SK-N-DZ (cell line): ENCODE results near the gene FEM1C.
A peak's percentile ranks its signal among the peaks of the same experiment; 100 is the strongest.
"Not testable (repeated sequence)": the region's sequence is repeated elsewhere in the genome, so short reads cannot be mapped to it uniquely, and the experiment has no call there.

ENCODE experiments used
- DNase-seq: peaks from one replicate; pipeline ENCODE4 v3.0.0-alpha.2; 2015; ENCODE audit warnings: low spot score

FEM1C gene

GRCh38 chr5:115522832-115523403, 21.7 kb downstream of the FEM1C start:
- no peak for DNase-seq

- DNase-seq: no peak
Measured at GRCh38 chr5:115520191-115520590, 24.4 kb downstream of the FEM1C start.

DNA sequence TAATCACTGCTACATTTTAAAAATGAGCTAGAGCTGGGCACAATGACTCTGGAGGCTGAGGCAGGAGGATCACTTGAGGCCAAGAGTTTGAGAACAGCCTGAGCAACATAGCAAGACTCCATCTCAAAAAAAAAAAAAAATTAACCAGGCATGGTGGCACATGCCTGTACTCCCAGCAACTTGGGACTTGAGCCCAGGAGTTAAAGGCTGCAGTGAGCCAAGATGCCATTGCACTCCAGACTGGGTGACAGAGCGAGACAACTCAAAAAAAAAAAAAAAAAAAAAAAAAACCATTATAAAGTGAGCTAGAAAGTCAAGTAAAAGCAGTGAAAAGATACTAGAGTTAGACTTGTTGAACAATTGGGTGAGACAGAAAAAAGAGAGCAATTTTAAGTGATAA, 28.2 kb downstream of the FEM1C start:
- no peak for DNase-seq

DNA sequence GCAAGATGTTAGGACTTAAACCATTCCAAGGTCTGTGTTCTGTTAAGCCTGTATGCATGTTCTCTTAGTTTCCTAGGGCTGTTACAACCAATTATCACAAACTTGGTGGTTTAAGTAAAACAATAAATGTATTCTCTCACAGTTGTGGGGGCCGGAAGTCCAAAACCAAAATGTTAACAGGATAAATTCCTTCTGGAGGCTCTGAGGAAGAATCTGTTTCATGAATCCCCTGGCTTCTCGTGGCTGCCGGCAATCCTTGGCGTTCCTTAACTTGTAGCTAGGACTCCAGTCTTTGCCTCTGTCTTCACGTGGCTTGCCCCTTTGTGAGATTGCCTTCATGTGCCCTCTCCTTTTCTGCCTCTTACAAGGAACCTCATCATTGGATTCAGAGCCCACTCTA, 30.4 kb downstream of the FEM1C start:
- no peak for DNase-seq

DNA sequence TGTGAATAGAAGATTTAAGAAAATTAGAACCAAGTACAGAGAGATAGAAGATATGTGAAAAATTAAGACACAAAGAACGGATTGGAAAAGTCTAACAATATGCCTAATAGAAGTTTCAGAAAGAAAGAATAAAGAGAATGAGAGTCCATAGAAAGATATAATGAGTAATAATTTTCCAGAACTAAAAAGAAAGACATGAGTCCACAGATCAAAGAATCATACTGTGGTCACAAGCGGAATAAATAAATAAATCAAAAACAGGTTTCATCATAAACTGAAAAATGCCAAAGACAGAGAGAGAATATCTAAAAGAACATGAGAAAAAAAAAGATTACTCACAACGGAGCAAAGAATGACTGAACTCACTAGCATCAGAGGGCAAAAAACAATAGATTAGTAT, 32.9 kb downstream of the FEM1C start:
- no peak for DNase-seq

- no peak for DNase-seq
Measured at GRCh38 chr5:115510145-115510645, 34.4 kb downstream of the FEM1C start.

- peak; percentile 37 for DNase-seq
Measured at GRCh38 chr5:115509547-115509946, 35.0 kb downstream of the FEM1C start.

DNA sequence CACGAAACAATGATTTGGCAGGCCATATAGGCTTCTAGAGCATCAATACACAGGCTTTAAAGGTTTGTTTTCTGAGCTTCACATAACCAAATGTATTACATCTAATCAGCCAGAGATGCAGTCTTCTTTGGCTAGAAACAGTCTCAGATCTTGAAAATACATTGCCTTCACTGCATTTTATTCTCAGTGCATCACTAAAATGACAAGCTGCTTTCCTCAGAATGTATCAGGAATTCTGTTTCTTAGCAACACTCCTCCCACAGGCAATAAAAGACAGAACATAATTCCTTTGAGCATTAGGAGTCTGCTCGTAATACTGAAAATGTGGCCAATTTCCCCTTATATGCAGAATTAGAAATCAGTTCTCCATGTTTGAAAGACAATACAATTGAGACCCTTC, 36.9 kb downstream of the FEM1C start:
- no peak for DNase-seq

GRCh38 chr5:115503420-115503819, 41.2 kb downstream of the FEM1C start:
- DNase-seq: no peak

GRCh38 chr5:115501464-115502210, 42.9 kb downstream of the FEM1C start:
- DNase-seq: no peak

DNA sequence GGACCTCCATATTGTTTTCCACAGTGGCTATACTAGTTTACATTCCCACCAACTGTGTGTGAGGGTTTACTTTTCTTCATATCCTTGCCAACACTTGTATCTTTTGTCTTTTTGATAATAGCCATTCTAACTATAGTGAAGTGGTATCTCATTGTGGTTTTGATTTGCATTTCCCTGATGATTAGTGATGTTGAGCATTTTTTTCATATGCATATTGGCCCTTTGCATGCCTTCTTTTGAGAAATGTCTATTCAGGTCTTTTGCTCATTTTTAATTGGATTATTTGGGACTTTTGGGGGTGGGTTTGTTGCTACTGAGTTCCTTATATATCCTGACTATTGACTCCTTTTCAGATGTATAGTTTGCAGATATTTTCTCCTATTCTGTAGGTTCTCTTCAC, 44.4 kb downstream of the FEM1C start:
- no peak for DNase-seq

DNA sequence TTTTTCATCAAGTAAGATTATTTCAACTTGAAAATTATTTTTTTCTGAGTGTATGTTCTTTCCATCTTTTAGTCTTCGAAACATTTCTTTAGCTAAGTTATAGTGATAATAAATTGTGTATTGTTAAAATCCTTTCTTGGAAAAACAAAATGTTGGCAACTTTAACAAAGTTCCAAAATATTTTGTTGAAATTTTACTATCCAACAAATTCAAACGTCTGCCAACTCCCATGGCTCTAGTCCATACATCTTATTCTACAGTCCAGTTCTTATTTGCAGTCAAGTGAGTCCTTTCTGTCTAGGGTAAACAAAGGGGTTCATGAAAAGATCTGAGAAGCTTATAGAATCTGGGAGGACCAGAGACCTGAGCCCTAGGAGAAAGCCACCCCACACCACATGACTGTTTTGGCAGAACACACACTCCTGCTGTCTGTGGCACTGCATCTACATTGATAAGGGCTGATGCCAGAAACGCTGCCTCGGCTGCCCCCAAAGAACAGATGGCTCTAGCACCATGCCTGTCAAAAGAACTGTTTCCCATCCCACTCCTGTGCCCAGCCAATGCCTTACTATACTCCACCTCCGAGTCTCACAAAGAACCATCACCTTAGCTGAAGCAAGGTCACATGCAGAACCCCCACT, 47.5 kb downstream of the FEM1C start:
- no peak for DNase-seq

DNA sequence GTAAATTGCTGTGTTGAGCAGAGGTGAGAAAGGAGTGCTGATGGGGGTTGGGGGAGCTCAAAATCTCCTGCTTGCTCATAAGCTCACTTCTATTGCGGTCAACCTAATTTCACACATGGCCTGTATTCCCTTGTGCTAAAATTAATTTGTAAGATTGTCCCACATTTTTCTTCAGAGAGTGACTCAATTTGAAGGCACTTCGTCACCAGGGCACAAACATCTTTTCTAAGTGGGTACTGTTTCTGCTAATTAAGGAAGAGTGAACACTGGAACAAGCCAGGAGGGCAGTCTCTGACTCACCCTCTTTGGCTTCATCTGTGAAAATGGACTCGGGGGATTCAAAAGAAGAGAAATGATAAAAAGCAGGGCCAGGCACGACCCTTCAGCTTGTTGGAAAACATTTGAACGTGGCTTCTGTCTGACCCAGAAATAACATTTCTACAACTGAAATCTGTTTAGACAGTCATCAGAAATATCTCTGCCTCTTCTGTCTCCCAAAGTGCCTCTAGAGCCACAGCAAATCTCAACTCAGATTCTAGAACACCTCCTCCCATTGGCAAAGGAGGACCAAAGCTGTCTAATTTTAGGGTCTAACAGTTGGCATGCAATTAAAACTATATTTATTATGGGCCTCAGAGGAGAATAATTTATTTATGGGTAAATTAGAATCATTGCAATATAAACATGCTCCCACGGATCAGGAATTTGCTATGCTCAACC, 49.8 kb downstream of the FEM1C start:
- peak; percentile 4 for DNase-seq

DNA sequence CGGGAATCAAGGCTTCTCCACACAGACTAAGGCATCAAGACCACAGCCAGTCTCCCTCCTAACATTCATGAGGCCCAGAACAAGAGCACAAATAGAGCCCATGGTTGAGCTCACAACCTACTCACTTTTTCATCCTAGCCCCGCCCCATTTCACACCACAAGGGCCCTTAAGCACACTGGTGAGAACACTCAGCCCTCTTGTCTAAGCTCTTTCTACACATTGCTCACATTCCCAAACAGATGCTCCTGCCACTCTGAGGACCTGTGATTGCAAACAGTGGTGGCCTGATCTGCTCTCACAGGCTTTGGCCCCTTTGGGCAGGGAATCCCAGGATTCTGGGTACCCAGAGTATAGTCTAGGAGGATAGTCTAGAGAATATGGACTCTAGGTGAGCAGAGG, 54.0 kb downstream of the FEM1C start:
- no peak for DNase-seq

GRCh38 chr5:115489733-115490132, 54.8 kb downstream of the FEM1C start:
- no peak for DNase-seq

DNA sequence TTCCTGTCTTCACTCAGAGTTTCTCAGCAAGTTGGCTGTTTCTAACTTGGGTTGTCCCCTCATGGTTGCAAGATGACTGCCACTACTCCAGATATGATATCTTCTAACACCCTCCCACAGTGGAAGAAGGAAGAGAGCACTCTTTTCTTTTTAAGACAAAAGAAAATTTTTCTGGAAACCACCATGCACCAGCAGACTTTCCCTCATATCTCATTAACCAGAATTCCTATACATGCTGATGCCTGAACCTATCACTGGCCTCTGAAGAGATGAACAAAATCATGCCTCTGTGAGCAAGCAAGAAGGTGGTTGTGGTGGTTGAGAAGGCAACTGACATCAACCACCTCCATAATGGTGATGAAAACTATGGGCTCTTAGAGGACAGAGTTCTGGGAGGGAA, 56.8 kb downstream of the FEM1C start:
- no peak for DNase-seq

DNA sequence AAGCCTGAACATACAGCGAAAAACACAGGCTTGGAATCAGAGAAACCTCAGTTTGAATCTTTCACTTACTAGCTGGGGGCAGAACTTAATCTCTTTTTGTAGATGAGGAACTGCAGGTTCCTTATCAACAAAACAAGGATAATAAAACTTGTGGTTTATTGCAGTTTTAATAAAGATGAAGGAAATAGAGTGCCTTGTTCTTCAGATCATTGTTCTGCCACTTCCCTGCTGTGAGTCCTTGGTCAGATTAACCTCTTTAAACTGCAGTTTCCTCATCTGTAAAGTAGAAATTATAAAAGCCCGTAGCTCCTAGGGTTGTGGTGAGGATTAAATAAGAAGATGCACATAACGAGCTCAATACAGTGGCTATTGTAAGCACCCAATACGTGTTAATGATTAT, 57.4 kb downstream of the FEM1C start:
- no peak for DNase-seq

DNA sequence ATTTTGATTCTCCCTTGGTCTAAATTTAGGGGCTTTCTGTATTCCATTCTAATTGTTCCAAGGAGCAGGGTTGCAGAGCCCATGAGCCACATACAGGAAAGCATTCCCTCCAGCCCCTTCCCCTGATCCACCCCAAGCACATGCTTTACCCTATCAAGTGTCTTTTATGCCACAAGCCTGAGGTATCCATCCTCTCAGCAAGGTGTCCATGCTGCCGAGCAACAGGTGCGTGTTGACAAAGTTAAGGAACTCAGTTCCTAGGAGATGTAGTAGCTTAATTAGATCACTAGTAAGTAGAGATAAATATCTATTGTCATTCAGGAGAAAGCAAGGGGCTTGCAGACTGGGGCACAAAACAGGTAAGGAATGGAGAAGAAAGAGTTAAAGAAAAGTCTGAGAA, 57.8 kb downstream of the FEM1C start:
- DNase-seq: no peak

- DNase-seq: no peak
Measured at GRCh38 chr5:115484368-115484767, 60.2 kb downstream of the FEM1C start.

DNA sequence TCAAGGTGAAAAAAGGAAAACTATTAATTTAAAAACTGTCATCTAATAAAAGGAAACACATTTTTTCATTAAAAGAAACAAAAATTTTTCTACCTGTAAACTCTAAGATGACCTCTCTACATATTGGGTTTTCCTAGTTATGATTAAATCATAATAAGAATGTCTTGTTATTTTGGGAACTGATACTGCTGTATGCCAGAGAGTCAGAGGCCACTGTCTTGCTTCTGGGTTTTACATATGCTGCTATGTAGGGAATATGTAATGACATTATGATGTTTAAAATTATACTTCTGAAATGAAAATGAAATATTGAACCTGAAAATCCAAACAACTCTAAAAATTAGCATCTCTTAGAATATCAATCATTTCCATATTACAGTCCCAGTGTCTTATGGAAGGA, 63.7 kb downstream of the FEM1C start:
- no peak for DNase-seq

GRCh38 chr5:115480271-115480670, 64.3 kb downstream of the FEM1C start:
- no peak for DNase-seq

GRCh38 chr5:115479166-115479873, 65.3 kb downstream of the FEM1C start:
- DNase-seq: not testable (repeated sequence)
